IPS DF 6.9 (cell line): Measurements from ENCODE around the gene TEX11.

Source experiments
- DNase-seq: peaks from one replicate; pipeline ENCODE4 v3.0.0-alpha.2; 2013; ENCODE audit warnings: low read depth, low spot score
- H3K27ac ChIP-seq: one replicate; pipeline ENCODE4 v1.5.1; 2013; ENCODE audit warnings: low read length, control low read depth
- H3K27me3 ChIP-seq: 2 replicates; pipeline ENCODE4 v1.6.1; 2013; ENCODE audit warnings: mild to moderate bottlenecking, low read length; ENCODE audit not compliant: control insufficient read depth, insufficient read depth
- H3K36me3 ChIP-seq: 2 replicates; pipeline ENCODE4 v1.6.1; 2013; ENCODE audit warnings: low read length; ENCODE audit not compliant: control insufficient read depth, insufficient read depth
- H3K4me1 ChIP-seq: 2 replicates; pipeline ENCODE4 v1.6.1; 2013; ENCODE audit warnings: low read length; ENCODE audit not compliant: control insufficient read depth, insufficient read depth
- H3K4me3 ChIP-seq: 2 replicates; pipeline ENCODE4 v1.5.1; 2013; ENCODE audit warnings: mild to moderate bottlenecking, low read length
- H3K9me3 ChIP-seq: 2 replicates; pipeline ENCODE4 v1.6.1; 2013; ENCODE audit warnings: low read length, inconsistent platforms; ENCODE audit not compliant: control insufficient read depth, insufficient read depth
- WGBS: extraction: QIAGEN DNeasy Blood & Tissue Kit; methylation state at CpG from one replicate; pipeline ENCODE4 v1.1.7; 2013; ENCODE audit warnings: mixed read lengths, missing lambda C conversion rate; ENCODE audit not compliant: insufficient read length, insufficient coverage; 5-methylcytosine and 5-hydroxymethylcytosine counted together

TEX11 gene

GRCh38 chrX:70505451-70505841 lies 403.1 kb downstream of the TEX11 start:
- Histone ChIP-seq H3K4me3 (no peak overlapping the region), H3K4me1 (peaks cover 1% of the 10 kb centered on the region; the same call in 1 of the 2 replicates), H3K9me3 (no peaks in the 10 kb centered on the region), H3K36me3 (peaks cover 4% of the 10 kb centered on the region; the same call in 1 of the 2 replicates), H3K27me3 (no peaks in the 10 kb centered on the region), H3K27ac (no peak overlapping the region)
- no CpG with 5 or more reads among the region's 4 CpGs for WGBS
- DNase-seq, result no peak

DNA sequence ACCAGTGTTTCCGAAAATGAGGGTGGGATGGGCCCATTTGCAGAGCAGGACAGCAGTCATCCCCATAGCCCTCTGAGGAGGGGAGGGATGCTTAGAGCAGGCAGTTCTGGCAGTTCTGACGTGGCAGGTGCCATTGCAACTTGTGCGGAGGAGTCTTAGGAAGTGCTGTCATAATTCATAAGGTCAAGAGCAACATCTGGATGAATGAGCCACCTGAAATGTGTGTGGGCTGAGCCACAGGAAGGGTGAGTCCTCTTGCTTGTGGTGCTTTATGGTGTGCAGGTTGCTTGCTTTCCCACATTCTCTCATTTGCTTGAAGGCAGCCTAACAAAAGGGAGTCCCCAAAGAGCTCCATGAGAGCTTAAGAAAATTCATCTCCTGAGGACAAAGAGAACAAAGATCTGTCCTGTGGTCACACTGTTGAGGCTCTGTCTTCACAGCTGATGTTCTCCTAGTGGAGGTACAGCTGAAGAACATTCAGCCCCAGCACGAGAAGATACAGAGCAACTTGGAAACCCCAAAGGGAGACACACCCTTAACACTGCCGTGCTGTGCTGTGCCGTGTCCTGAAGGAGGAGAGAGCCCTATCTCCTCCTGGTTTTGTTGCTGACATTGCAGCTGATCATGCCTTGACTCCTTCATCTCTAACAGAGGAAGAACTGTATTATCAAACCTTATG lies 403.6 kb downstream of the TEX11 start:
- Histone ChIP-seq H3K27me3 (no peaks in the 10 kb centered on the region), H3K36me3 (peaks cover 8% of the 10 kb centered on the region; the same call in 1 of the 2 replicates), H3K9me3 (no peaks in the 10 kb centered on the region), H3K27ac (no peak overlapping the region), H3K4me3 (no peak overlapping the region), H3K4me1 (peaks cover 1% of the 10 kb centered on the region; the same call in 1 of the 2 replicates)
- no peak for DNase-seq
- WGBS, result no CpG with 5 or more reads among the region's 6 CpGs

- Histone ChIP-seq H3K36me3 (peaks cover 25% of the 10 kb centered on the region; the same call in 1 of the 2 replicates), H3K9me3 (no peaks in the 10 kb centered on the region)
- no CpG with 5 or more reads among the region's 4 CpGs for WGBS
These were observed 407.7 kb downstream of the TEX11 start for GRCh38 chrX:70500826-70501225.

GRCh38 chrX:70498129-70498528 lies 410.4 kb downstream of the TEX11 start:
- no peak overlapping the region for H3K4me3 ChIP-seq
- H3K4me1 ChIP-seq, result no peaks in the 10 kb centered on the region
- no peaks in the 10 kb centered on the region for H3K9me3 ChIP-seq
- no peak for DNase-seq
- H3K27ac ChIP-seq, result no peak overlapping the region
- H3K27me3 ChIP-seq, result no peaks in the 10 kb centered on the region
- no CpG with 5 or more reads among the region's 2 CpGs for WGBS
- peaks cover 43% of the 10 kb centered on the region; the same call in 1 of the 2 replicates for H3K36me3 ChIP-seq

More at GRCh38 chrX:70500826-70501225, 407.7 kb downstream of the TEX11 start:
- Histone ChIP-seq H3K4me3 (no peak overlapping the region), H3K27ac (no peak overlapping the region), H3K27me3 (no peaks in the 10 kb centered on the region), H3K4me1 (no peaks in the 10 kb centered on the region)
- no peak for DNase-seq

DNA sequence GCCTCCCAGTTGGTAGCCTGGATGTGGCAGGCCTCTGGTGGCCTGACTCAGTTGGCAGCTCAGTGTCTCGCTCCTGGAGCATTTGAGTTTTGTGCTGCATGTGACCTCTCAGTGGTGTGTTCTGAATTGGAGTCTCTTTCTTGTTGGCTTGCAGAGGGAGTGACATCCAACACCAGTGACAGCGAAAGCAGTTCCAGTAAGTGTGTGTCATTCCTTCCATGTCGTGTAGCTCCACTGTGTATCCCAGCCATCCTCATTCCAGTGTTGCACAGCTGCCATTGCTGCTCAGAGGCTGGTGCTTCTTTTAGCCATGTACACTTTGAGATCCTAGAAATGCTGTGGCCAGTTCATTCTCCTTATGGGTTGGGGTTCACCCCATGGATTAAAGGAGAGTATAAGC lies 411.5 kb downstream of the TEX11 start:
- Histone ChIP-seq H3K27me3 (no peaks in the 10 kb centered on the region), H3K4me3 (no peak overlapping the region), H3K4me1 (no peaks in the 10 kb centered on the region), H3K9me3 (no peaks in the 10 kb centered on the region), H3K27ac (no peak overlapping the region), H3K36me3 (peaks cover 41% of the 10 kb centered on the region; the same call in 1 of the 2 replicates)
- no CpG with 5 or more reads among the region's 3 CpGs for WGBS
- no peak for DNase-seq

- Histone ChIP-seq H3K27me3 (no peaks in the 10 kb centered on the region), H3K36me3 (peaks cover 41% of the 10 kb centered on the region; the same call in 1 of the 2 replicates), H3K9me3 (no peaks in the 10 kb centered on the region), H3K4me1 (no peaks in the 10 kb centered on the region), H3K4me3 (no peak overlapping the region), H3K27ac (no peak overlapping the region)
- DNase-seq, result no peak
- WGBS, result no CpG with 5 or more reads among the region's 5 CpGs
These were observed 412.0 kb downstream of the TEX11 start for GRCh38 chrX:70496491-70496890.

DNA sequence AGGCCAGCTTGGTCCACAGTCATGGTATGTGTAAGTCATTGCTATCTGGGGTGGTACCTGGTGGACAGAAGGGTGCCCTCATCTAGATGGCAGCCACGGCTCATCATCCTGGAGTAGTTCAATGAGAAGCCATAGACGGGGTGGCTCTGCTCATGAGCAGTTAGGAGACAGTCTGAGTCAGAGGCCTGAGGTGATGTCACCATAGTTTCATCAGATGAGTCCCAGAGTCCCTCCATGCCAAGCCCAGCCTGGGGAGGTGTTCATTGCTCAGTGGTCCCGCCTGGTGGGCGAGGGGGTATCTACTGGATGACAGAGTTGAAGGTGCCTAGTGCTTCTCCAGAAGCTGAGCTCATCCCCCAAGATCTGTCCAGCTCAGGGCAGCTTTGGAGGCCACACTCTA lies 414.1 kb downstream of the TEX11 start:
- no CpG with 5 or more reads among the region's 4 CpGs for WGBS
- Histone ChIP-seq H3K4me1 (no peaks in the 10 kb centered on the region), H3K36me3 (peaks cover 32% of the 10 kb centered on the region; the same call in 1 of the 2 replicates), H3K9me3 (no peaks in the 10 kb centered on the region), H3K4me3 (no peak overlapping the region), H3K27me3 (no peaks in the 10 kb centered on the region), H3K27ac (no peak overlapping the region)
- DNase-seq, result no peak

DNA sequence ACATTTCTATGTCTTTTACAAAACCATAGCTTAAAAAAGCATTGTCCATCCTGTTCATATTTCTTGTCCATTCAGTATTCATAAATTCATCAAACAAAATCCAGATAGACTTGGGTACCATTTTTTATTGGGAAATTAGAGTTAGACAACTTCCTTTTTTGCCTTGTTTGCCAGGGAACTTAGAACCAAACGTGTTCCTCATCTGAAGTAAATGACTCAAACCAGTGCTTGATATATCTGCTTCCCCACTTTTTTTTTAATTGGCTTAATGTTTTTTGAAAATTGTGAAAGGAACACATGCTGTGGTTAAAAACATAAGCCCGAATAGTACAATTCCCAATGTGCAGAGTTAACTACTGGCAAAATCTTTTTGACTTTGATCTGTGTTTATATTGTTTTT lies 419.7 kb downstream of the TEX11 start:
- Histone ChIP-seq H3K36me3 (peaks cover 6% of the 10 kb centered on the region; the same call in 1 of the 2 replicates), H3K4me1 (no peaks in the 10 kb centered on the region), H3K27ac (no peak overlapping the region), H3K9me3 (no peaks in the 10 kb centered on the region), H3K4me3 (no peak overlapping the region), H3K27me3 (no peaks in the 10 kb centered on the region)
- no peak for DNase-seq
- no CpG with 5 or more reads among the region's 2 CpGs for whole genome bisulfite sequencing

GRCh38 chrX:70485466-70485865 lies 423.0 kb downstream of the TEX11 start:
- no peak for DNase-seq
- H3K9me3 ChIP-seq, result no peaks in the 10 kb centered on the region
- no peaks in the 10 kb centered on the region for H3K27me3 ChIP-seq
- WGBS, result no CpG with 5 or more reads among the region's 7 CpGs
- no peak overlapping the region for H3K27ac ChIP-seq
- peaks cover 2% of the 10 kb centered on the region for H3K4me1 ChIP-seq
- H3K4me3 ChIP-seq, result no peak overlapping the region
- H3K36me3 ChIP-seq, result no peaks in the 10 kb centered on the region

DNA sequence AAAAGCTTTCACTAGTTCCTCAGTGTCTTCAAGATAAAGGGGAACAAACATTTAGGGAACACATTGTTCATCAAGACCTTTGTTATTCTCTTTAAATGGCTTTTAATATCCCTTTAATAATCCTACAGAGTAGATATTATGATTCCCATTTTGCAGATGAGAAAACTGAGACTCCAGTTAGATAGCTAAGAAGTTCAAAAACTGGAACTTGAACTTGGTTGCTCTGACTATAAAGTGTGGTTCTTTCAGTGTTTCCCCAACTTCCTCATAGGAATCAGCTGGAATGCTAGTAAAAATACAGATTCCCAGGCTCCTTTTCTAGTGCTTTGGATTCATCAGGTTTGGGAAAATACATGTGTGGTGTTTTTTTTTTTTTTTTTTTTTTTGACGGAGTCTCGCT lies 426.2 kb downstream of the TEX11 start:
- no peaks in the 10 kb centered on the region for H3K9me3 ChIP-seq
- no peak overlapping the region for H3K27ac ChIP-seq
- H3K4me3 ChIP-seq, result no peak overlapping the region
- H3K27me3 ChIP-seq, result no peaks in the 10 kb centered on the region
- H3K36me3 ChIP-seq, result no peaks in the 10 kb centered on the region
- DNase-seq, result no peak
- H3K4me1 ChIP-seq, result peaks cover 5% of the 10 kb centered on the region
- WGBS, result no CpG with 5 or more reads among the region's 2 CpGs
